Measurements from ENCODE around the gene MRPL46.

- TF ChIP-seq CTCF (IDR thresholded peaks at IDR 0.05 in 4 of 5, conservative IDR thresholded peaks at IDR 0.05 in 1 of 5) (no peak), POLR2A (IDR thresholded peaks at IDR 0.05) (no peak)
Measured at GRCh38 chr15:88470625-88471372, 3.6 kb upstream of the MRPL46 start.

Measured in gastrocnemius medialis (tissue), 4 donors.